Fibroblast of skin of back (primary cell): ENCODE data around the gene DNAH11.
"Not testable (repeated sequence)": the region's sequence is repeated elsewhere in the genome, so short reads cannot be mapped to it uniquely, and the experiment has no call there.

Source experiments
- DNase-seq: peaks from one replicate; pipeline ENCODE4 v3.0.0-alpha.2; 2013

Gene DNAH11

GRCh38 chr7:21618706-21619105, 75.9 kb downstream of the DNAH11 start:
- no peak for DNase-seq

GRCh38 chr7:21620054-21620453, 77.2 kb downstream of the DNAH11 start:
- no peak for DNase-seq

- DNase-seq: no peak
Measured at GRCh38 chr7:21624320-21624719, 81.5 kb downstream of the DNAH11 start.

GRCh38 chr7:21636694-21637093, 93.9 kb downstream of the DNAH11 start:
- DNase-seq: no peak

- DNase-seq: no peak
Measured at GRCh38 chr7:21639206-21639868, 96.5 kb downstream of the DNAH11 start.

GRCh38 chr7:21640105-21640504, 97.3 kb downstream of the DNAH11 start:
- no peak for DNase-seq

- no peak for DNase-seq
Measured at GRCh38 chr7:21641546-21641945, 98.7 kb downstream of the DNAH11 start.

GRCh38 chr7:21642422-21642821, 99.6 kb downstream of the DNAH11 start:
- DNase-seq: no peak

- DNase-seq: no peak
Measured at GRCh38 chr7:21651697-21652096, 108.9 kb downstream of the DNAH11 start.

GRCh38 chr7:21653623-21654022, 110.8 kb downstream of the DNAH11 start:
- DNase-seq: no peak

- DNase-seq: no peak
Measured at GRCh38 chr7:21656081-21656480, 113.2 kb downstream of the DNAH11 start.

GRCh38 chr7:21656796-21657195, 114.0 kb downstream of the DNAH11 start:
- no peak for DNase-seq

GRCh38 chr7:21670496-21670895, 127.7 kb downstream of the DNAH11 start:
- no peak for DNase-seq

GRCh38 chr7:21671859-21672258, 129.0 kb downstream of the DNAH11 start:
- DNase-seq: no peak

GRCh38 chr7:21675255-21675654, 132.4 kb downstream of the DNAH11 start:
- no peak for DNase-seq

- no peak for DNase-seq
Measured at GRCh38 chr7:21690705-21691104, 147.9 kb downstream of the DNAH11 start.

- DNase-seq: not testable (repeated sequence)
Measured at GRCh38 chr7:21691146-21691545, 148.3 kb downstream of the DNAH11 start.

- DNase-seq: not testable (repeated sequence)
Measured at GRCh38 chr7:21700587-21700986, 157.7 kb downstream of the DNAH11 start.

- DNase-seq: no peak
Measured at GRCh38 chr7:21702303-21702702, 159.5 kb downstream of the DNAH11 start.

GRCh38 chr7:21704359-21704758, 161.5 kb downstream of the DNAH11 start:
- DNase-seq: no peak

- no peak for DNase-seq
Measured at GRCh38 chr7:21706131-21706530, 163.3 kb downstream of the DNAH11 start.

- DNase-seq: no peak
Measured at GRCh38 chr7:21707566-21707965, 164.7 kb downstream of the DNAH11 start.

GRCh38 chr7:21708096-21708495, 165.3 kb downstream of the DNAH11 start:
- DNase-seq: no peak

- no peak for DNase-seq
Measured at GRCh38 chr7:21717323-21717722, 174.5 kb downstream of the DNAH11 start.

GRCh38 chr7:21718391-21718790, 175.6 kb downstream of the DNAH11 start:
- no peak for DNase-seq
